Upper lobe of left lung (tissue), 4 donors: ENCODE measurements around the gene SULT1C2.

Experiments
- CTCF ChIP-seq, 6 experiments: fragments of 450-650 bp in 4 of 6; fragments of 200-600 bp in 2 of 6; sonication (generic) in 2 of 6; IDR thresholded peaks; one replicate each; pipeline ENCODE4 v1.5.1; 2016 to 2019; ENCODE audit warnings: antibody characterized with exemption in 6 of 6
- EP300 ChIP-seq, 4 donors: sonication (generic); formaldehyde crosslinking; IDR thresholded peaks; one replicate each; pipeline ENCODE4 v1.5.1; 2017; ENCODE audit warnings: antibody characterized with exemption in 4 of 4, control low read depth in 2 of 4
- POLR2A ChIP-seq, 4 donors: fragments of 450-650 bp; IDR thresholded peaks; one replicate each; pipeline ENCODE4 v1.5.1; 2016 to 2017; ENCODE audit warnings: antibody characterized with exemption in 4 of 4, mild to moderate bottlenecking in 2 of 4
- POLR2AphosphoS5 ChIP-seq, 2 donors: sonication (generic); formaldehyde crosslinking; IDR thresholded peaks; one replicate each; pipeline ENCODE4 v1.5.1; 2017; ENCODE audit warnings: antibody characterized with exemption in 2 of 2

GRCh38 chr2:108309903-108310302, 21.2 kb downstream of the SULT1C2 start:
- TF ChIP-seq CTCF (IDR thresholded peaks at IDR 0.05) (no peak), POLR2A (IDR thresholded peaks at IDR 0.05) (no peak), EP300 (IDR thresholded peaks at IDR 0.05) (no peak), POLR2AphosphoS5 (IDR thresholded peaks at IDR 0.05) (no peak)
